Measurements from ENCODE around the gene TLE5. TPM values are rescaled to one million over a fixed set of nuclear protein-coding genes. Genes with fewer than 3 reads are reported as not detected.

Gene TLE5, protein sequence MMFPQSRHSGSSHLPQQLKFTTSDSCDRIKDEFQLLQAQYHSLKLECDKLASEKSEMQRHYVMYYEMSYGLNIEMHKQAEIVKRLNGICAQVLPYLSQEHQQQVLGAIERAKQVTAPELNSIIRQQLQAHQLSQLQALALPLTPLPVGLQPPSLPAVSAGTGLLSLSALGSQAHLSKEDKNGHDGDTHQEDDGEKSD
- 118 and 134 TPM in 2 replicates for total RNA-seq

DNA sequence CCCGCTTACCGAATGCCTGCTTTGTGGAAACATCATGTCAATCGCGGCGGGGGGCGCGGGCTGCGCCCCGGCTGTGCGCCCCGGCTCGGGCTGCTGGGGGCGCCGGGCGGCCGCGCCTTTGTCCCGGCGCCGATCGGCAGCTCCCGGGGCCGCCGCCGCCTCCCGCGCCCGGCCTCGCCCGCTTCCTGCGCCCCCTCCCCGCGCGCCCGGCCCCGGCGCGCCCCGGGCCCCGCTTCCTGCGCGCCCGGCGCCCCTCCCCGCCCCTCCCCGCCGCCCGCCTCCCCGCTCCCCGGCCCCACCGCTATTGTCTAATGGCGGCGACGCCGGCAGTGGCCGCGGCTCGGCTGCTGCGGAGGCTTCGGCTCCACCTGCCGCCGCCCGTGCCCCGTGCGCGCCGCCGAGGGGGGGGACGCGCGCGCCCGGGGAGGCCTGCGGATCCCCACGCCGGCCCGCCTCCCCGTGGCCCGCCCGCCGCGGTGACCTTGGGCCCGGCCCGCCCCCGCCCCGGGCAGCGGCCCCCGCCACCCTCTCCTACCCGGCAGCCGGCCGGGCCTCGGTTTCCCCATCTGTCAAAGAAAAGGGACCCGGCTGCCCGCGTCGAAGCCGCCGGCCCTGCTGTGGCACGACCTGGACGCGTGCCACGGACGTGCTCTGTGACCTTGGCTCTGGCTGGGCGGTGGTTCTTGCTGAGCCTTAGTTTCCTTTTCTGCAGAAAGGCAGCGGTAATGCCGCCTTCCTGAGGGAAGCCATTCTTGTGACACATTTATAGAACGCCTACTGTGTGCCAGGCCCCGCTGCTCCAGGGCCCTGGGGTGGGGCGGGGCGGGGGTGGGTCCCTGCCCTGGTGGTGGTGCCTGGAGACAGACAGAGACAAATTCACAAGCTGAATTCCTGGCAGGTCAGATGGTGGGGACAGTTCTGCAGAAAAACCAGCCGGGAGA lies at the start of gene TLE5:
TLE5 (minus strand) TSS at position 331 of the 941 bp plus-strand sequence; CDS start at position 36, 295 bp downstream.

DNA sequence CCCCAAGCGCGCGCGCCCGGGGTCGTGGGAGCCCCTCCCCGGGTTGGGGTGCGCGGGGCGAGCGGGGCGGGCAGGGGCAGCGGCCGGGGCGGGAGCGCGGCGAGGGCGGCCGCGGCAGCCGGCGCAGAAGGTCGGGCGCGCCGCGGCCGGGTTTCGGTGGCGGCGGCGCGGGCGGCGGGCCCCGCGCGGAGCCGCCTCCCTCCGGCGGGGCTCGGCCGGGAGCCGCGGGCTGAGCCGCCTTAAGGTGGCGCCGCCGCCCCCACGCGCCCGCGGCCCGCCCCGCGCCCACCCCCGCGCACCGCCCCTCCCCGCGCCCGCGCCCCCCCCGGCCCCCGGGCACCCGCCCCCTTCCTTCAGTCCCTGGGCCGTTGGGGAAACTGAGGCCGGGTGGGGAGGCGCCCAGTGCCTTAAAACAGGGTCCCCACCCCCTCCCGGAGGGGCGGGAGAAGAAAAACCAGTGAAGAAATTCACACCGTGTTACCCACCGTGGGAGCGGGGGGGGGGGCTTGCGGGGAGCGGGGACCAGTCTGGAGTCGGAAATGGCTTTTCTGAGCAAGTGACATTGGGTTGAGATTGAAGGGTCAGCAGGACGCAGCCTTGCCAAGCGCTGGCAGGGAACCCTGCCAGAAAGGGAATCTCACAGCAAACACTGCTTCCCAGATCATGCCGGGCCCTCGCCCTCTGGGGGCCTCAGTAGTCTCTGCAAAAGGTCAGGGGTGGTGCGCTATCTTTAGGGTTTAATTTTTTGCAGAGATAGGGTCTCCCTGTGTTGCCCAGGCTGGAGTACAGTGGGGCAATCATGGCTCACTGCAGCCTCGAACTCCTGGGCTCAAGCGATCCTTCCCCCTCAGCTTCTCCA lies 33.0 kb downstream of the TLE5 start, which contains the start of gene TLE2:
TLE2 (minus strand) TSS at position 216 of the 859 bp plus-strand sequence. CDS start 376 bp downstream, outside the sequence.

Other genes with a start within 250 kb of the TLE5 start
- 4.0 and 4.1 TPM in 2 replicates for gene ZNF554, start 242.6 kb downstream of the TLE5 start, total RNA-seq
- gene ZNF555, start 221.0 kb downstream of the TLE5 start, total RNA-seq: 3.8 and 7.3 TPM in 2 replicates
- 0.09 TPM in 1 of 2 replicates, not detected in the other for gene ZNF556, start 195.2 kb downstream of the TLE5 start, total RNA-seq
- 3.5 TPM in 2 replicates for gene ZNF57, start 161.6 kb downstream of the TLE5 start, total RNA-seq
- gene ZNF77, start 117.5 kb downstream of the TLE5 start, total RNA-seq: 3.3 and 4.3 TPM in 2 replicates
- gene TLE6, start 84.9 kb downstream of the TLE5 start, total RNA-seq: 0.63 and 0.94 TPM in 2 replicates
- gene TLE2, start 33.2 kb downstream of the TLE5 start, total RNA-seq: 1.6 and 4.3 TPM in 2 replicates
- 35.8 and 45.3 TPM in 2 replicates for gene GNA11, start 31.9 kb upstream of the TLE5 start, total RNA-seq
- gene GNA15, start 73.5 kb upstream of the TLE5 start, total RNA-seq: under 0.01 and 0.09 TPM in 2 replicates
- gene S1PR4, start 116.3 kb upstream of the TLE5 start, total RNA-seq: not detected in 2 replicates
- 27.6 and 32.8 TPM in 2 replicates for gene NCLN, start 123.4 kb upstream of the TLE5 start, total RNA-seq
- gene CELF5, start 162.2 kb upstream of the TLE5 start, total RNA-seq: not detected in 2 replicates